Mesothelial cell of epicardium (in vitro differentiated cells): Measurements from ENCODE around the gene DNER. TPM values are rescaled to one million over a fixed set of nuclear protein-coding genes. Genes with fewer than 3 reads are reported as not detected.

ENCODE experiments used
- DNase-seq, 2 experiments: peaks; one replicate each; pipeline ENCODE4 v3.0.0; 2021; ENCODE audit warnings: low spot score in 2 of 2; ENCODE audit not compliant: unreplicated experiment in 2 of 2
- H3K27ac Mint-ChIP-seq: 2 replicates; pipeline ENCODE4 v1.8.0; 2021; ENCODE audit warnings: mixed read lengths
- H3K27me3 Mint-ChIP-seq: 2 replicates; pipeline ENCODE4 v1.8.0; 2021; ENCODE audit warnings: low read depth, mixed read lengths
- H3K36me3 Mint-ChIP-seq: 2 replicates; pipeline ENCODE4 v1.8.0; 2021; ENCODE audit warnings: mixed read lengths
- H3K4me1 Mint-ChIP-seq: 2 replicates; pipeline ENCODE4 v1.8.0; 2021; ENCODE audit warnings: mixed read lengths
- H3K4me3 Mint-ChIP-seq: 2 replicates; pipeline ENCODE4 v1.8.0; 2021; ENCODE audit warnings: mild to moderate bottlenecking, moderate library complexity, mixed read lengths
- H3K9me3 Mint-ChIP-seq: 2 replicates; pipeline ENCODE4 v1.8.0; 2021; ENCODE audit warnings: mixed read lengths
- CTCF ChIP-seq: fragments of 200-600 bp; sonication (generic); IDR thresholded peaks from one replicate; pipeline ENCODE4 v1.5.0; 2021; ENCODE audit warnings: antibody characterized with exemption; ENCODE audit not compliant: unreplicated experiment
- total RNA-seq: library from RNA; stranded (reverse); gene quantifications from 3 replicates; pipeline ENCODE4 v1.2.1, GENCODE V29; 2021

DNER gene
- total RNA-seq, 1 donor from 2014 or later: not detected

GRCh38 chr2:229566370-229566769 lies 148.0 kb downstream of the DNER start:
- Mint-ChIP-seq H3K9me3 (no peaks in the 10 kb centered on the region), H3K4me3 (no peak overlapping the region), H3K36me3 (no peaks in the 10 kb centered on the region), H3K27ac (no peak overlapping the region), H3K27me3 (peaks cover 7% of the 10 kb centered on the region), H3K4me1 (no peaks in the 10 kb centered on the region)
- no peak for TF ChIP-seq CTCF
- no peak for DNase-seq

- no peaks in the 10 kb centered on the region for H3K4me1 Mint-ChIP-seq
- peaks cover 11% of the 10 kb centered on the region for H3K27me3 Mint-ChIP-seq
- H3K9me3 Mint-ChIP-seq: no peaks in the 10 kb centered on the region
- H3K36me3 Mint-ChIP-seq: no peaks in the 10 kb centered on the region
- no peak overlapping the region for H3K4me3 Mint-ChIP-seq
- no peak for TF ChIP-seq CTCF
- H3K27ac Mint-ChIP-seq: no peak overlapping the region
- DNase-seq: no peak
These were observed 150.0 kb downstream of the DNER start for GRCh38 chr2:229564300-229564907.

DNA sequence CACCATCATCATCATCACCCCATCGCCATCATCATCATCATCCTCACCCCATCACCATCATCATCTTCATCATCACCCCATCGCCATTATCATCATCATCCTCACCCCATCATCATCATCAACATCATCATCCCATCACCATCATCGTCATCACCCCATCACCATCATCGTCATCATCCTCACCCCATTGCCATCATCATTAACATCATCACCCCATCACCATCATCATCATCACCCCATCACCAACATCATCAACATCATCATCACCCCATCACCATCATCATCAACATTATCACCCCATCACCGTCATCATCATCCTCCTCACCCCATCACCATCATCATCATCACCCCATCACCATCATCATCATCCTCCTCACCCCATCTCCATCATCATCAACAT lies 151.0 kb downstream of the DNER start:
- H3K4me3 Mint-ChIP-seq: no peak overlapping the region

GRCh38 chr2:229562472-229563127 lies 151.8 kb downstream of the DNER start:
- H3K27me3 Mint-ChIP-seq: peaks cover 13% of the 10 kb centered on the region
- no peaks in the 10 kb centered on the region for H3K36me3 Mint-ChIP-seq
- H3K27ac Mint-ChIP-seq: no peak overlapping the region
- H3K4me1 Mint-ChIP-seq: no peaks in the 10 kb centered on the region
- no peaks in the 10 kb centered on the region for H3K9me3 Mint-ChIP-seq
- no peak overlapping the region for H3K4me3 Mint-ChIP-seq
- no peak for TF ChIP-seq CTCF
- no peak for DNase-seq

More for the DNA sequence above, 151.0 kb downstream of the DNER start:
- Mint-ChIP-seq H3K27me3 (peaks cover 11% of the 10 kb centered on the region), H3K9me3 (no peaks in the 10 kb centered on the region), H3K27ac (no peak overlapping the region), H3K4me1 (no peaks in the 10 kb centered on the region), H3K36me3 (no peaks in the 10 kb centered on the region)
- DNase-seq: no peak
- no peak for TF ChIP-seq CTCF

DNA sequence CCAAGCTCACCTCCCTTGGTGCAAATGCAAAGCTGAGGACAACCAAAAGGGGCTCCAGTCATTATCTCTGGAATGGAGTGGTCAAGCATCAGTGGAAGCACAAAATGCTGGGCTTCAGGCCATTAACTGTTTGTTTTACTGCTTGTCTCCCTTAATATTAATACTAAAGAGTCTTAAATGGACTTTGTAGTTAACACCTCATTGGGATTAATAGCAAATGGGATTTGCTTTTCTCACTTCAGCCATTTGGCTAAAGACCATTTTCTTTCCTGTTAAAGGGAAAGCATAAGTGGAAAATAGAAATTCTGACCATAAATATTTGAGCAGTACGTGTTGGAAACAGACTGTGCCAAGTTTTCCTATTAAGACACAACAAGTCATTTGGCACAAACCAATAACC lies 154.4 kb downstream of the DNER start:
- Mint-ChIP-seq H3K27ac (no peak overlapping the region), H3K27me3 (peaks cover 25% of the 10 kb centered on the region), H3K4me1 (no peaks in the 10 kb centered on the region), H3K9me3 (peaks cover 4% of the 10 kb centered on the region), H3K4me3 (no peak overlapping the region), H3K36me3 (no peaks in the 10 kb centered on the region)
- no peak for TF ChIP-seq CTCF
- DNase-seq: no peak
